Stimulated activated CD4-positive, alpha-beta T cell treated with anti-CD3 and anti-CD28 coated beads, Interleukin-4, amount 100 ng/mL, for 24 hours (primary cell): ENCODE measurements around the gene NYAP2.

Experiments used
- DNase-seq: peaks from one replicate; pipeline ENCODE4 v3.0.0-alpha.2; 2020

The NYAP2 gene

DNA sequence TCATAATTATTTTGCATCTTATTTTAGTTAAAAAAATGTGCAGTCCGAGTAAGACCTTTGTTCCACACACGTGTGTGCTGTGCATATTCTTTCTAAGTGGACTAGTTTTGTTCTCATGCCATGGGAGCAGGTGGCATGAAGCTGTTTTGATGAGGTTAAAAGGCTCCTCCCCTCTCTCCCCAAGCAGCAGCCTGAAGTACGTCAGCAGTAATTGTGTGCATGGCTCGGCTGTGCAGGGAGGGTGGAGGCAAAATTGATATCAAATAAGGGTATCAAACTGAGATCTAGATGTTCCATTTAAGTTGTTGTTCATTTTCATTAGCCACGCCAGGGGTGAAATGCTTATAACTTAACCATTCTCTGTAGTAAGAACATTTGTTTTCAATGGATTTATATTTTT is at the start of gene NYAP2:
Gene NYAP2, plus strand, starts transcription at position 207 of the 400 bp plus-strand sequence. CDS start 9,171 bp downstream, outside the sequence.
- DNase-seq, result no peak

DNA sequence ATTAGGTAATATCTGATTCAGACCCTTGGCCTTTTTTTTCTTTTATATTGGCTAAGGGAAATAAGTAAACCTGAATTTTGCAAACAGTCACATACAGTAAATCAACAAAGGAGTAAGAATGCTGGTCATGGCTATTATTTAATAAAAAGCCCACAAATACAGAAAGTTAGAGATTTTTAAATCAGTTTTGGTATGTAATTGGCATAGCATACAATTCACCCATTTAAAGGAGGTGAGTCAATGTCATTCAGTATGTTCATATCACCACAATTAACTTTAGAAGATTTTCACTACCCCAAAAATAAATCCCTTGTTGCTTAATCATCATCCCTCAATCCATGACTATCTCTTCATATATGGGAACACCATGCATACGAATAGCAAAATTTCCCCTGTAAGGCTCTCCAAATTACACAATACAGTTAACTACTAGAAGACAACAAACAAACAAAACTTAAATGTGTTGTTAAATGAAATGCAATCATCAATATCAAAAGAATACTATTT is 45.9 kb upstream of the NYAP2 start:
- DNase-seq, result no peak

DNA sequence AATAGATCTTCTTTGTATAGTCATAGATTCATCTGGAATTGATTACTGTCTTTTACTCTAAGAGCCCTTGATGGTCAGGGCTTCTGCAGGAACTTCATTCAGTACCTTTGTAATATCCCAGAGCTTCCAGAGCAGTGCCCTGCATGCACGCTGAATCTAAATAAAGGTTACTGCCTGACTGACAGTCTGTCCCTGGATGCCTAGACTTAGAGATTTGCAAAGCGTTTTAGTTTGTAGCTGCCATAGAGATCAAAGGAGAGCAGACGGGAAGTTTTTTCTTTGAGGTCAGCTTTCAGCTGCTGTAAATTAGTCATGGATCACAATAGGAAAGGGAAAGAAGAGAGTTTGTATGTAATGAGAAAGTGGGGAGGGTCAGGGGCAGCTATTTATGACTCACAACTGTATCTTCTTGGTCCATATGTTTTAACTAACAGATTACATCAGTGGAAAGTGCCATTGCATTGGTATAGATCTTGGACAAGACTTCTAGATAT is 45.2 kb upstream of the NYAP2 start:
- DNase-seq, result no peak

- DNase-seq, result no peak
These were observed 43.7 kb upstream of the NYAP2 start for GRCh38 chr2:225355788-225356187.

GRCh38 chr2:225366731-225367130 is 32.8 kb upstream of the NYAP2 start:
- no peak for DNase-seq

GRCh38 chr2:225367482-225367881 is 32.0 kb upstream of the NYAP2 start:
- DNase-seq, result no peak

GRCh38 chr2:225378984-225379383 is 20.5 kb upstream of the NYAP2 start:
- DNase-seq, result no peak

GRCh38 chr2:225379856-225380255 is 19.7 kb upstream of the NYAP2 start:
- DNase-seq, result no peak

DNA sequence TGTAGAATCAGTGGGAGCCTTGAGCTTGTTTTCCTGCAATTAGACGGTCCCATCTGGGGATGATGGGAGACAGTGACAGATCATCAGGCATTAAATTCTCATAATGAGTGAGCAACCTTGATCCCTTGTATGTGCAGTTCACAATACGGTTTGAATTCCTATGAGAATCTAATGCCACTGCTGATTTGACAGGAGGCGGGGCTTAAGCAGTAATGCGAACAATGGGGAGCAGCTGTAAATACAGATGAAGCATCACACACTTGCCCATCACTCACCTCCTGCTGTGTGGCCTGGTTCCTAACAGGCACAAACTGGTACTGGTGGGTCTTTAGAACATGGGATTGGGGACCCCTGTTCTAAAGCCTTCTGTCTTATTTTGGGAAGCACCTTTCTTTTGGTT is 17.9 kb upstream of the NYAP2 start:
- DNase-seq, result no peak

GRCh38 chr2:225398372-225398771 is 1.1 kb upstream of the NYAP2 start:
- DNase-seq, result no peak

DNA sequence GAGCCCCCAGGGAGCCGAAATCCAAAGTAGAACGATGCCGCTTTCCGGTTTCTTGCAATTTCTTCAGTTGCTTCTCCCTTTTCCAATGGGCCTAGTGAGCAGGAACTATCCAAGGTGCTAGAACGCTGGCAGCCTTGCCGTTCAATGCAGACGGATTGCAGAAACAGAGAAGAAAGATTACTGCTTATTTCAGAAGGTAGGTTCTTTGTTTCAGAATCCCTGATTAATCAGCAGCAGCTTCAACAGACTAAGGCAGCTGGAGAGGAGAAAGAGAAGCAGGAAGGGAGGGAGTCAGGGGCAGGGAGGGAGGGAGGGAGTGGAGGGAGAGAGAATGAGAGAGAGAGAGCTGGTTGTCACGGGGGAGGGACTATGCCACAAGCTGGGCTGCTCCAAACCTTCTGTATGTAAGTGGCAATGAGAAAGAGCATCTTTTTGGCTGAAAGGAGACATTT is 576 bp downstream of the NYAP2 start:
- DNase-seq, result peak; percentile 4

- DNase-seq, result no peak
These were observed 1.3 kb downstream of the NYAP2 start for GRCh38 chr2:225400546-225401400.

GRCh38 chr2:225402210-225402776 is 2.8 kb downstream of the NYAP2 start:
- no peak for DNase-seq

DNA sequence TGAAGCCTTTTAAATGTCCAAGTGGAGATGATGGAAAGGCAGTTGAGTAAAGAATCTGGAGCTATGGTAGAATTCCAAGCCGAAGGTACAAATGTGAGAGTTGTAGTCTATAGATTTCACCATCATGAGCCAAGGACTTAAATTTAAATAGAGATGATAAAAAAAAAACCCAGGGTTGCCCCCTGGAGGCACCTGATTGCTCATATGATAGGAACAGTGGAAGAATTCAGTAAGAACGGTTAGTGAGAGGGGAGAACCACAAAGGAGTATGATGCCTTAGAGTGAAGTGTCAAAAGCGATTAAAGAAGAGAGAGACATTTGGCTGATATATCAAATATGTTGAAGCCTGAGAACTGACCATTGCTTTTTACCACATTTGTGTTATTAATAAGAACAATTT is 11.9 kb downstream of the NYAP2 start:
- no peak for DNase-seq

DNA sequence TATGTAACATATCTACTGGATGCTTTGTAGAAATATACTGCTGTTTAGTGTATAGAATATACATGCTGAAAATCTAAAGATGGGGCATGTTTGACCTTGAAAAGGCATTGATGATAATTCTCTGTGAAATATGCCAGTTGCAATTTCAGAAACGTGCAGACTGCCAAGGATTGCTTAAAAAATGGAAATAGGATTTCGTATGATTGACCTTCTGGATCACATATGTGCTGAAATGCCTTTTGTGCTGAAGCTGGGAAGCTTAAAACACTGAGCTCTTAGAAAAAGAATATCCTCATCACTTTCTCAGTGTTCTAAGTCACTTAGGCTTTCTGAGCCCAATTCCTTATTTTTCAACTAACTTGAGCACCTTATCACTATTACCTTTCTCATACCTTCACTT is 14.3 kb downstream of the NYAP2 start:
- no peak for DNase-seq

DNA sequence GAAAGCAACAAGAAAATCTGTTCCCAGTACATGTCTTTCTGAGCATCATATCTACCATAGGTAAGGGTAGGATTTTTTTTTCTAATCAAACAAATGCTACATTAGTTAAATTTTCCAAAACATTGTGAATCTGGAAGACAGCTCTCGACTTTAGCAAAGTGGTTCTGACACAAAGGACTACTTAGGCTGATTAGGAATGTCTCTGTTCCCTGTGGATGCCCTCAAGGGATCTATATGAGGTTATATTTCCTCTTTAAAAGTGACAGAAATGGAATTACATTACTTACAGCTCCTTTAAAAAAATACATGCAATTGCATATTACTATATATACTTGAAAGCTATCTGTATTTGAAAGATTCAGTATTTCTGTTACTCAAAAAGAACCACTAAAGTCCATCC is 15.4 kb downstream of the NYAP2 start:
- no peak for DNase-seq

- DNase-seq, result no peak
These were observed 15.8 kb downstream of the NYAP2 start for GRCh38 chr2:225415341-225415740.

DNA sequence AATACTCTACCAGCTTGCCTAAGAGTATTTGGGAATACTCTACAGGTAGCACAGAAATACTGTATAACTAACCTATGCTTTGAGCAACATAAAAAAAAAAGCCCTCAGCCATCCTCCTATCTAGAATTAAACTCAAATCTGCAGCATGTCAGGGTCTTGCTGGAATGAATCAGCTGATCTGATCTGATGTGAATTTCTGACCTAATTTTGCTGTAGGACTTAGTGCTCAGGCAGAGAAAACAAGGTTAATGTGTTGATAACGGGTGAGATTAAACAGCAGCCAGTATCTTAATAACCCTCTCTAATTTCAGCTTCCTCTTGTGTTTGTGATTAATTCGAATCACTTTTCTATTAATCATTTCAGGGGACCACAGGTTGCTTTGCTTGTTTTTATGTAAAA is 16.3 kb downstream of the NYAP2 start:
- DNase-seq, result no peak

DNA sequence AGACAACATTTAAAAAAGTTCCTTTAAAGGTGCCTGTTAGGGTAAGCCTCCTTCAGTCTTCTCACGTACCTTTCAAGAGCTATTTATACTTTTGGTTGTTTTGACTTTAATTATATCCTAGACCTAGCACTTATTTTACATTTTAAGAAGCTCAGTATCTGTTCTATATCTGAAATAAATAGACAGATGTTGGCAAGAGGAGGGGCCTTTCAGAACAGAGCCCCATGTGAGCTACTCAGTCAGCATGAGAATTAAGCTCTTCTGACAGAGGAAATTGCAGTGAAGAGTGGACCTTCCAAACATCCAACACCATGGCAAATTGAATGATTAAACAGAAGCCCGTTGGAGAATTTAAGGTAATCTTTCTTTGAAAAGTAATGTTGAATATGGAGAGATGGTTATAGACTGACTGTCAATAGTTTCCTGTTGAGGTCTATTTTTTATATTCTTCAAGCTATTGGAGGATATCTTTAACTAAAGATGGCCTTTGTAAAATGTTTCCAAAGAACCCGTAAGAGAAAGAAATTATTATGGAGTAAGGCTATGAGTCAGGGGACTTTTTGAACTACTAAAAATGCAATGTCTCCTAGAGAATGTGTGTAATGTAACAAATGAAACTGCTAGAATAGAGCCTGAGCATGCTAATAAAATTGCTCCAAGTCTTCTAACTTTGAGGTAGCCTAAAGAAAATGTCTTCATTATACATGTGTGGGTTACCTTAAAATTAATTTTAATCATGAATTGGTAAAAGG is 17.3 kb downstream of the NYAP2 start:
- no peak for DNase-seq

DNA sequence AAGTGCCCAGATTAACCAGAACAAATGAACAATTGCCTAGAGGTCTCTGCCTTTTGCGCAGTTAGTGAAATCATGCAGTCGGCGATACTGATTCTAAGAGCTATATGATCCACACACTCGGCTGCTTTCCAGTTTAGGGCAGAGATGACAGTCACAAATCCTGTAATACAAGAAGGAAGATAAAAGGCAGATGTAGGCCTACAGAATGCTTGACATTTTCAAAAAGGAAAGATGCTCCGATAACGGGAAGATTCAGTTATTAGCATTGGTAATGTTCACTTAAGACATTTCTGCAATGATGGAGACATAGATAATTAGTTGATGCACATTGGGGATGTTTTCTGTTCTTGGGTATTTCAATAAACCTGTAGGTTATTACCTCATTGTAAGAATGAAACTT is 19.5 kb downstream of the NYAP2 start:
- no peak for DNase-seq

GRCh38 chr2:225422145-225422544 is 22.6 kb downstream of the NYAP2 start:
- no peak for DNase-seq

DNA sequence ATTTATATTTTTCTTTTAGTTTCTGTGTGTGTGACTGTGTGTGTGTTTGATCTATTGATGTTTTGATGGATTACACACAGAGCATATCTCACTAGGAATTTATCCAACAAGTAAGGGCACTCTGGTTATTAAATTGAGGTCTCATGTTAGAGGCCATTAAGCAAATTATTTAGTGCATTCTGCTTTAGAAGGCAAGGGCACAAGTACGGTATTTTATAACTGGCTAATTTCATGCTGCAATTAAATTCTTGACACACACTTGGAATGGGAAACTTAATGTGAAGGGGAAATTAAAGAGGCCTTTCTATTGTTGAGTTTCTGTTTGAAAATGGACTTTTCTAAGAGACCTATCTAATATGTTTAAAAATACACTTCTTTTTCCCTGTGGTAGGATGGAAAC is 25.8 kb downstream of the NYAP2 start:
- DNase-seq, result no peak

GRCh38 chr2:225428360-225428759 is 28.9 kb downstream of the NYAP2 start:
- DNase-seq, result no peak
